ENCODE data around the gene GRIA3.

GRIA3 gene

DNA sequence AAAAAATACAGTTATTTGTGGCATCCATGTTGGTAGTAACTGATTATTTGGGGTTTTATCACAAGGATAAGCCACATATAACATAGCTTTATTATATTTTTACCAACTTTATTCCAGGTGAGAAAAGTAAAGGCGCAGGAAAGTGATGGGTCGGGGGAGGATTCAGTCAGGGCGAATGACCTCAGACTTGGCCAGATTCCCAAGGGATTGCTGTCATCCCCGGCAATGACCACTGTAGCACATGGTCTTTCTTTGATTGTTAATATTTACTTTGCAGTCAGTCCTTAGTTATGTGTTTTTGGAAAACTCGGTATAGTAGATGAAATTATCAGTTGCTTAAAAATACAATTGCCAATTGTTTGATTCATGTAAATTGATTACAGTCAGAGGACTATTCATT lies 17.6 kb downstream of the GRIA3 start:
- DNase-seq = no peak

DNA sequence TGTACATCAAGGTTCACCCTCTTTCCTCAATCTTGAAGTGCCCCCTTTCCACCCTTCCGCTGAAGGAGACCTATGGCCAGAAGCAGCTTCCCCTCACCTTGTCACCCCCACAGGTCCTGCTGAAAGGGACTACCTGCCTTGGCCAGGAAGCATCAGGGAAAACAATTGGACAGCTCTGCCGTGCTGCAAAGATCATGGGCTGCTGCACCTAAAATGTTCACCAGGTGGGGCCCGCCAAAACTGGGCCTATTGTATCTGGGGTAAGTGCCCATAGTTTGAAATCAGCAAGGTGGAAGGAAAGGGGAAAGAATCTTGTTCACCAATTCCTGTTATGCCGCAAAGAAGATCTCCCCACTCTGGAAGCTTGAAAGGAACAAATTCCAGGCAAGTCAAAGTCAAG lies 18.4 kb downstream of the GRIA3 start:
- DNase-seq = no peak

DNA sequence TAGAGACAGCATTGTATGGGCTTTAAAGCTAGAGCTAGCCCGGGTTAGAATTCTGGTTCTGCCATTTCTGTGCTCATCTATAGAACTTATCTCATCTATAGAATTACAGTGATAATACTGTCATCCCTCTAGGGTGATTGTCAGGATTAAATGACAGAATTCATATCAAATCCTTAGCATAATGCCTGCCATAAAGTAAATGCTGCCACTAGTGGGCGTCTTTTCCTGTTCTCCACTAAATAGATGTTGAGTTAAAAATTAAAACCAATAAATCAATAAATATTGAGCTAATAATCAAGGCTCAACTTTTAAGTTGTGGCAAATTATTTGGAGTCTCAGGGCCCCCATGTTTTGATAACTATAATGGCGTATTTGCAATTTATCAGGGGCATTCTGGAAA lies 19.7 kb downstream of the GRIA3 start:
- DNase-seq = no peak

DNA sequence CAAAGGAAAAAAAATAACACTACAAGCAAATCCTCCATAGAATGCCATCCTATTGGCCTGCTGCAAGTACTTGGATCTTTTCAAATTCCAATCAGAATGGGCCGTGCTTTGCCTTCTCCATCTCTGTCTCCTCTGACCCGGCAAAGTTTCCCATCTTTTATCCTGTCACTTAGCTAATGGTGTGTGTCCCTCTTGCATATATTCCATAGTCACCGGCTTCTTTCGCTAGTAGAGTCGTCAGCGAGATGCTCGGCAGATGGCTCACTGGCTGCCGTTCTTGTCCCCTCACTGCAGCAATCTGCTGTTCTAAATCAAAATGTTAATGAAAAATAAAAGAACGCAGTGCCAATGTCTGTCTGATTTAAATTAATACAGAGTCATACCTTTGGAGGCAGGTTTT lies 22.1 kb downstream of the GRIA3 start:
- no peak for DNase-seq

DNA sequence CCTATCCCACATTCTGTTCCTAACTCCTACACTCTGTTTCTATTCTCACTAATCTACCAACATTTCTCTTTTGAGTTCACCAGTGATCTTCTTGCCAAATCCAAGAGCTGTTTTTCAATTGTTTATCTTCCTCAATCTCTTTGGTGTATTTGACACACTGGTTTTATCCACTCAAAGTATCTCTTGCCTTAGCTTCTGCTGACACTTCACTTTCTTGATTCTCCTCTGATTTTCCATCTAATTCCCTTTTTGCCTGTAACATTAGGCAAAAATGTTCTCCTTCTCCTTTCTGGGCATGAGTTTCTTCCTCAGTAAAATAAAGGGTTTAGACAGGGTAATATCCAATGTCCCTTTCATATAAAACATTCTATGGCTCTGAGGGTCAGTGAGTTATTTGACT lies 26.2 kb downstream of the GRIA3 start:
- DNase-seq = no peak

DNA sequence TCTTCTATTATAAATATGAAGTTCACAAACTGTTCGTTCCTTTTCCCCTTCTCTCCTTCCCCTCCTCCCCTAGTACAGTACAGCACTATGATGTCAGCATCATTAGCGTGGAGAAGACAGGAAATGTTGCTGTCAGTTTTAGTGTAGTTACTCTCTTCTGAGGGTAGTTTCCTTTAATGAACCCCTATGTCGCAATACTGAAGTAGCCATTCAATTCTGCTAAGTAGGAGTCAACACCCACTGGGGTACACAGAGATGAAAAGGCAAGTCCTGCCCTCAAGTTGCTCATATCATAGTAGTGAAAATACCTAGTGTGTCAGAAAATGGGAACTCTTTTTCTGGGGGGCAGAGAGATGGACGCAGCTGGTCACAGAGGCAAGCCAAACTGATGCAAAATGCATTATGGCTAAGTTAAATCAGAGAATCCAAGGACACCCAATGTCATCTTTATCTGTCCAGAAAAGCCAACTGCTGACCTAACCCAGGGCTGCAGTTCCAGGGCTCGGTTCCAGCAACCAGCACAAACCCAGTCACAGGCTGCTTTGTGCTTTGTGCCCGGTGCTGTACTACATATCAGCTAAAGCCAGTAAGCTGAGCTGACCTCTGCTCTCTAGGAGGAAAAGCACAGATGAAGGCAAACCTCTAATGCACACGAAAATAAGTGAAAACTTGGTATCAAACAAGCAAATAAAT lies 31.5 kb downstream of the GRIA3 start:
- DNase-seq = no peak

DNA sequence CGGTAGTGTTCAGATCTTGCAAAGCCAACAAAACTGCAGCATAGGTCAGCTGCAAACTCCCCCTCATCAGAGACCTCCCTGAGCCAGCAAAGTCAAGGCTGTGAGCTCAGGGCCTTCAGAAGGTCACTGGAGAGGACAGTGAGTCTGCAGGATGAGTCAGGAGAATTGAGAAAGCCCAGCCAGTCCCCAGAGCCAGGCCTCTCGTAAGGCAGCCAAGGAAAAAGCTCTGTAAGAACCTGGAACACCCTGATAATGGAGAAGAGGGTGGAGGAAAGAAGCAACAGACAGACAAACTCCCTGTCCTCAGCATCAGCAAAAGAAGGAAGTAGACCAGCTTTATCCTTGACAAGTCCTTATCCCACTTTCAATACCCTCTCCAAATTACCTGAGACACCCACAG lies 33.0 kb downstream of the GRIA3 start:
- no peak for DNase-seq

DNA sequence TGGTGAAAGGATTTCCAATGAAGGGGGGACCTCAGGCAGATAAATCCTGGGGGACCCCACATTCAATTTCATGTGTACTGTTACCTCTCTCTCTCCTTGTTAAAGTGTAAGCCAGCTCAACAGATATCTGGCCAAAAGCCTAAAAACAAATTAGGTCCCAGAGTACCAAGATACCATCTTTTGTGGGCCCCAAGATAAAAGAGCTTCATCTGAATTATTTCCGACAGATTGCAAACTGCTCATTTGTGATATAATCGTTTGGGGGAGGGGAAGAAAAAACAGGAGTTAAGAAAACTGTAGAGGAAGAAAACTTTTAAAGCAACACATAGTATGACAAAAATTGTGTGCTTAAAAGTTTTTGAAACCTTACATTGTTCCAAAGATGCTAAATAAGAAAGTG lies 33.6 kb downstream of the GRIA3 start:
- no peak for DNase-seq

DNA sequence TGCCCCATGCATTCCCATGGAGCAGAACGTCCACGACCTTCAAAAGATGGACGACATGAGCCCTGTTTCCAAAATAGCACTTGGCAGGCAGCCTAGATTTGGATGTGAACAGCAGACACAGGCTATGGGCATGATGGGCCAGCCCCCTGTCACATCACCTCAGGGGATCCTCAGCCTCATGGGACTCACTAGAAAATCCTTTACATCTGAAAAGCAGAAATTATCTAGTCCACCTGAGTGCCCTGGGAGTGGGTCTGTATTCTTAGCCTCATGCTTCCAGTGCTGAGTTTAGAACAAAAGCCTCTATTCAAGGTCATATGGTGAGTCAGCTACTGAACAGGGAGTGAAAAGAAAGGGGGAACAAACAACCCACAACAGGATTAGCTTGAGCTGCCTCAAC lies 35.8 kb downstream of the GRIA3 start:
- no peak for DNase-seq

DNA sequence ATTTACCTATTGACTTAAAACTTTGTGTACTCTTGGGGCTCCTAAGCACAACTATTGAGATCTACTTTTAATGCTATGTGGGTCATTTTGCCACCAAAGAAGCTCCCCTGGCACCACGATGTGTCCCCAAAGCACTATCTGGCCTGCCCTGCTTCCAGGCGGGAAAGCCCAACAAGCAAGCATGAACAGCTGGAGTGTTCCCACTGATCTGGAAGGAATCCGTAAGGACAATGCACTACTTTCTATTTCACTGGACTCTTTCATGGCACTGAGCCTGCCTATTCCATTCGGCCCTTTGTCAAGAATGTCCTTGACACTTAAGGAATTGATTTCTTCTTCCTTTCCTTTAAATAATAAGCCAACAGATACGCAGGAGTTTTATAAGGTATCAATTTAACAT lies 38.8 kb downstream of the GRIA3 start:
- no peak for DNase-seq

DNA sequence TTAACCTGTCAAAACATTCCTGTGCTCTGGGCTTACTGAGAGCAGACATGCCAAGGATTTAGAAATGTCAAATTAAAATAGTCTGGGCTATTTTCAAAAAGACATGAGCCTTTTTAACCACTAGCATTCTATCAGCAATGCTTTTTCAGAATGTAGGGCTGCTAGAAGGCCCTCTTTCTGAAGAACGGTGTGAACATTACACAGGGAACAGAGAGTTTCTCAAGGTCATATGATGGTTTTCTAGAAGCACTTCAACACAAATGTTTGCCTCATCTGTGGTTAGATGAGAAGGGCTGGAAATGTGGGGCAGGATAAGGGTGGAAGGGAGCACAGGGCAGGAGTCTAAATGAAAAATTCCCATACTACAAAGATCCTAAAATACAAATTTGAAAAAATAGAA lies 39.3 kb downstream of the GRIA3 start:
- no peak for DNase-seq

DNA sequence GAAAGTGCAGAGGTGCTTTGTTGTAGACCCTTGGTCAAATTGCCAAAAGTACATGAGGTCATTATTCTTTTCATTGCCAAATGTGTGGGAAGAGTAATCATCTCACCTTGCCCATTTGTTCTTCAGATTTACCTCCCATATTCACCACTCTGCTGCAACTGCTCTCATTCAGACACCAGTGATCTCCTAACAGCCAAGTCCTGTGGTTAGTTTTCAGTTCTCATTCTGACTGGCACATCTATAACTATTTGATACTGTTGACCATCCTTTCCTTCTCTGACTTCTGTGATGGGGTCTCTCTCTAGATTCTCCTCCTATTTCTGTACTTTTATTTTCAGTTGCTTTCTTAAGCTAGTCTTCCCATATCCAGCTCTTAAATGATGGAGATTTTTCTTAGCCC lies 39.8 kb downstream of the GRIA3 start:
- DNase-seq = no peak

DNA sequence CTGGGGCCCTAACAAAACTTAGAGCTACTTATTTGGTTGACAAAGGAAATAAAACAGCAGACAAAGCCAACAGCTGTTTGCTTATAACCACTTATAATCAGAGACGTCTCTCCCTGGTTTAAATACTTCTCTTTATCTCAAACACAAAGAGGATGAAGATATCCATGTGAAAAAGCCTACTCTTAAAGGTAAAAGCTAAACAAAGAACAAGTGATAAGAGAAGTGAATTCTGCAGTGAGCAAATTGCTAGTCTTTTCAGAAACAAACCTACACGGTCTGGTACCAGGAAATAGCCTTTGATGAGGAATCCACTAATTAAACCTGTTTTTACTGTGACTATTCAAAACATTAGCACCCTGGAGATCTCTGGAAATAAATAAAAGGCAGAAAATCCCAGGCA lies 46.7 kb downstream of the GRIA3 start:
- DNase-seq = no peak

DNA sequence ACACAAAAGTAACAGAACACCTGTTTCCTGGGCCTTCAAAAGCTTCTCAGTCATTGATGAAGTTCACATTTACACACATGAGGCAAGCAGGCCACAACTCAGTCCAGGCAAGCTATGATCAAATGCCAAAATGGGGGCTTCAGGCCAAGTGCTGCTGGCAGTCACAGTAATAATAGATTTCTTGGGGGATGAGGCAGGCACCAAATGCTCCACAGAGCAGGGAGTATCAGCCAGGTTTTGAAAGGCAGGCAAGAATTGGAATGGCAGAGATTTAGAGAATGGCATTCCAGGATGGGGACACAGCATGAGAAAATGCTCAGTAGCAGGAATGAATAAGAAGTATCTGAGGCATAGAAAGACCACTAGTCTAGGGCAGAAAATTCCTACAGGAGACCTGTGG lies 52.8 kb downstream of the GRIA3 start:
- no peak for DNase-seq

DNA sequence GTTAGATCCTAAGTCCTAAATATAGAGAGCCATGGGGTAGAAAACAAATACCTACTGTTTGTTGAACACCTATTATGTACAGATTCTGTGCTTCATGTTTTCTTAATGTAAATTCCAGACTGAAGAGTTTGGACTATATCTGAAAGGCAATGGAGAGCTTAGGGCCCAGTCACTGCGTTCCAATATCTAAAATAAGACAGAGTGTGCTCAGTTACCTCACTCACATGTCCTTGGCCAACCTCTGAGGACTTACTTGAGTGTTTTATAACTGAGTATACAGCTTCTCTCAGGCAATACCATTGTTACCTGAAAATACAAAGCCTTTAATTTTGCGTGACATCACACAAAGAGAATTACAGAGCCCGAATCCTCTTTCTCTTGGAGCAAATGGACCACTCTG lies 53.2 kb downstream of the GRIA3 start:
- no peak for DNase-seq

DNA sequence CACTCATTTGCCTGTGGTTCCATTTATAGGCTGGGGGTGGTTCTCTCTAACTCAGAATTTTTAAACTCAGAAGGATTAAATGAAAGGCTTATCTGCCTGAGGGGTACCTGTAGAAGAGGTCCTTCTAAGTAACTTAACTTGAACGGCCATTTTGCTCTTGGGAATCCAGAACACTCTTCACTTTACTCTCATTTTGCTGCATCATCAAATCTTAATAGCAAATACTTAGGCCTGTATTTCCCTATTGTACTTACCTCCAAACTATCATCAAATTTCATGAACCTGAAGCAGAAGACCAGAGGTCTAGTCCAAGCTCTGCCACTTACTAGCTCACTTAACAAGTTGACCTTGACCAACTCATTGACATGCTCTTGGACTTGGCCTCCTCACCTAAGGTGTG lies 70.4 kb downstream of the GRIA3 start:
- no peak for DNase-seq

DNA sequence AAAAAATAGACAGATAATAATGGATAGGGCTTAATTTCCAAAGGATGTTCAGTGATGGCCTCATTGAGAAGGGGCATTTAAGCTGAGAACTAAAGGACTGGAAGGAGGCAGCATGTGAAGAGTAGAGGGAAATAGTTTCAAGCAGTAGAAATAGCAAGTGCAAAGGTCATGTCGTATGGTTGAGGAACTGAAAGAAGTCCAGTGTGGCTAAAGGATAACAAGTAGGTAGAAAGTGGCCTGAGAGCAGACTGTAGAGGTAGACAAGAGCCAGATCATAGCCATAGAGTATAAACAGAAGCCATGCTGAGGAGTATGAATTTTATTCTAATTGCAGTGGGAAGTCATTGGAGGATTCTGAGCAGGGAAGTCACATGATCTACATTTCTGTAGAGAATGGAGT lies 72.3 kb downstream of the GRIA3 start:
- DNase-seq = no peak

DNA sequence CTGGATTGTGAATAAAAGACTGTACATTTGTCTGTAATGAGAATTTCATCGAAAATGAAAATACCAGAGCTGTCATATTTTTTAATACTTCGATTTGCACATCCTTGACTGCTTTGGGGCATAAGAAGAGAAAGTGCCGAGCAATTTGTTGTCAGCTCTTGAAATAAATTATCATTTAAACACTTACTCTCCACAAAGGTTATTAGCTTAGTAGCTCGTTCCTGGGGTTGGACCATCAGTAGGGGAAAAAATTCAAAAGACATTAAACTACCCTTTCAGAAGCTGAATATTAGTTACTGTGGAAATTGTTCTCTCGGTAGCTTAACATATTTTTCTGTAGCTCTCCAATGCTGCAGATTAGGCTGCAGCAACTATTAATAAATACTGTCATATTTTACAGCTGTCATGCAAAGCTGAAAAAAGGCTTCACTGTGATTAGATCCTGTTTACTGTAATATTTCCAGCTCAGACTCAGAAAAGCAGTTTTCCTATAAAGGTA lies 76.9 kb downstream of the GRIA3 start:
- no peak for DNase-seq

DNA sequence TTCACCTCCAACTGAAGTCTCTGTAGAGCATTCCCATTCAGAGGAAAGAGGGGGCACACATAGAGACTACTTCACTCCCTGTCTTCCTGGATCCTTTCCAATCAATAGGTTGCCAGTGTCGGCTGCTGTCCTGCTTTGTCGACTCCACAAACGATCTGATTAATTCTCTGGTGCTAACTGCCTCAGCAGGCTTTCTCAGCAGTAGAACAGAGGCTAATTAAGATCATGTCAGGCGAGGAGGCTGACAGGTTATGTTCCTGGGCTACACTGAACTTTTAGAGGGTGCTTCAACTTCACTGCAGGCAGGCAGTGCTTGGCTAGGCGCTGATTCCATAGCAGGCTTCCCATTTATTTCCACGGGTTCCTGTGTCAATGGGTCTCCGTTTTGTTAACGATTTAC lies 79.2 kb downstream of the GRIA3 start:
- DNase-seq = no peak

DNA sequence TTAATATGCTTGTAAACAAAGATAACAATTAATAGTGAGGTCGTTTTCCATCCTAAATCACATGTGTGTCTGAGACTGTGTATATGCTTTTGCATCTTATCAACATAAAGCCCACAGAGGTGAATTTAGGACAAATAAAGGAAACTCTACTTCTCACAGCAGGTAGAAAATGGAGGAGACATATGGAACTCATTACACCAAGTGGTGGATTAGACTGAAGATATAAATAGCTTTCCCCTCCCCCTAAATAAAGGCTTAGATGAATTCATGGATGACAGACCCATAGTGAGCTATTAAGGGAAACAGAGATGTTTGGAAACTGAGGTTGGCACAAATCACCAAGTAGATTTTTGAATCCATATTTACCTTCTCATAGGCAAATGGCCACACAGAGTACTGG lies 79.7 kb downstream of the GRIA3 start:
- DNase-seq = no peak

DNA sequence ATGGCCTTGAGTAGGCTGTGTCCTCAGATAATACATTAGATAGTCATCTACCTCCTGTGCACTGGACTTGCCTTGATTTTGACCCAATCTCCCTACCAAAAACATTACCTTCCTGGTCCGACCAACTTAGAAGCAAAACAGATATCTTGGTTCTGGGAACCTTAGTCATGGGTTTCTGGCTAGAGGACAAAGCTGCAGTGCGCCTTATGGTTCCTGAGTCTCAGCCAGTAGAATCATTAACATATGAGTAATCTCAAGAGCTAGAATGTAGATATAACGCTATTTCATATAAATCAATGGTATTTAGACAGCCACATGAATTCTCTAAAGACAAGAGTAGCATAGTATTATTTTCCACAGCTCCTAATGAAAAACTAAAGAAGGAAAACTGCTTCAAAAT lies 83.1 kb downstream of the GRIA3 start:
- no peak for DNase-seq

DNA sequence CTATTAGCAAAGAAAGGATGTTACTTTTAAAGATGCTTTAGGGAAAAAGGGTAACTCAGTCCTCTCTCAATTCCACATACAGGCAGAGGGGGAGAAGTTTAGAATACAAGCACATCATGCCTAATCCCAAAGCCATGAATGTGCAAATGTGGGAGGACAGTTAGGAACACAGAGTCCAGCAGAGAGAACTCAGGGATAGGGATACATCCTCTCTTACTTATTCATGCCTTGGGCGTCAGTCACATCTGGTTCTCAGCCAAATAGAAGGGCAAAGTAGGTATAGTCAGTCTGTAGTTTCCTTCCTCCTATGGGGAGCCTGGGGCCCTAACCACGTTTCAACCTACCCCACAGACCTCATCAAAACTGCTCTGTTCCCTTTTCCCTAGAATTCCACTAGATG lies 87.8 kb downstream of the GRIA3 start:
- DNase-seq = no peak

DNA sequence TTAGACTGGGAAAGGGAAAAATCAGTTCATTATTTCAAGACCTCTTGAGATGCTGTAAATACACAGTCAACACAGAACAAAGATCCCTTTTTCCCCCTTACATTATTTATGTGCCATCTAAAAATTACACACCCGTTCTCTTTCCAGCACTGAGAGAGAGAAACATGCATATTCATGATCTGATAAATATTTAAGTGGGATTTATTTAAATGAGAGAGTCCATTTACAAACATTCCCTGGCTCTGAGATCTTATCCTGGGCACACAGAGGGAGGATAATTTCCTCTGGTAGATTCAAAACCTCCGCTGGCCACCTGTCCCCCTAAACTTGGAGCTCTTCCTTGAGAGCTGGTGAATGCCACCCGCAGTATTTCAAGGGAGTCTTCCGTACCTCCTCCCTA lies 88.6 kb downstream of the GRIA3 start:
- DNase-seq = no peak

DNA sequence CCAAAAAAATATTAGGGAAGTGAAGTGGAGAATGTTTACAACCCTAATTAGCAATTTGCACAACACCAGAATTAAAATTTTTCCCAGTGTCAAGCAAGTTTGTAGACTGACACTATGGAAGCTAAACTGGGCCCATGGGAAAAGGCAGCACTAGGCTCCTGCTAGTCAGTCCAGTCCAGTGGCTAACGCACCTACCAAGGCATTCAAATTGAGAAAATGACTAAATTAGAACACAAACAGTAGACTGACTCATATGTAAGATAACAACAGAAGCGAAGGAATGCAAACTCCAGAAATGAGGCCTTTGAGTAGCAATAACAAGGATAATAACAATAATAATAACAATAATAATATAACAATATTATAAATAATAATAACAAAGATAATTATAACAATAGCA lies 90.7 kb downstream of the GRIA3 start:
- DNase-seq = no peak

DNA sequence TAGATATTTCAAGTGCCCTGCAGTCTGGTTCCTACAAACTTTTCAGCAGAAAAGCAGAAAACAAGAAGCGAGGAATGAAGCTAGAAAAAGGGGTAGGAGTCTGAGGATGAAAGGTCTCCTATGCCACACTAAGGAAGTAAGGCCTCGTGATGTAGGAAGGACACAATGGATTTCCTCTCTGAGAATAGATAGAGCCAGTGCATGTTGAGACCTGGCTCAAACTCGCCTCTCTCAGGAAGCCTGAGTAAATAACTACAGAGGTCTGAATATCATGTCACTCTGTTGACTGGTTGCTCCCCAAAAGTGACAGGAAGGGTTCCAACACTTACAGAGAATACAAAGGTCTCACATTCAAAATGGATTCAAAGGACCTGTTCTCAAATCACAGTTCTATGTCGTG lies 93.3 kb downstream of the GRIA3 start:
- no peak for DNase-seq

DNA sequence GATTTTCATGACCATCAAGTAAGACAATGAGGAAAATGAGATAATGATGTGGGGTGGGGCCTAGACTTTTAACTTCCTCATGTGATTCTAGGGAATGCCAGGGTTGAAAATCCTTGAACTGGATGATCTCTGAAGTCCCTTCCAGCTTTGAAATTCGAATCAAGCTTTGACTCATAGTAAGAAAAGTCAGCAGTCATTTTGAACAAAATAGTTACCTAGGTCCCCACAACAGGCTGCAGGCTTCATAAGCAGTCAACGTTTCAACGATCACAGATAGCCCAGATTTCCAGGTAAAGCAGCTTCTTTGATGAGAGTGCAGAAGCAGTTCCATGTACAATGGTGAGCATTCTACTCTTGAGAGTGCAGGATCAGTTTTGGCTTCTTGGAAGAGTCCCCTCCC lies 93.7 kb downstream of the GRIA3 start:
- DNase-seq = no peak

All from activated CD4-positive, alpha-beta T cell treated with anti-CD3 and anti-CD28 coated beads, Interleukin-10, Interleukin-2, amounts not matched to agents 100 ng/mL and 50 ng/mL, durations not matched to agents 16 hours and 8 hours (primary cell).